Choroid plexus epithelial cell (primary cell): ENCODE results near the gene ADAMTS12.

Experiments
- DNase-seq: peaks from one replicate; pipeline ENCODE4 v3.0.0-alpha.2; 2010; ENCODE audit warnings: low read depth
- H3K4me3 ChIP-seq: 2 replicates; pipeline ENCODE4 v1.5.1; 2011; ENCODE audit warnings: low read depth, mild to moderate bottlenecking, control low read depth, low read length, moderate library complexity
- TF ChIP-seq, protein P1 (sequence below): conservative IDR thresholded peaks from 2 replicates; pipeline ENCODE4 v1.5.1; 2011; ENCODE audit warnings: low read depth, mild to moderate bottlenecking, control low read depth, inconsistent platforms, low read length, moderate library complexity

ADAMTS12 gene

DNA sequence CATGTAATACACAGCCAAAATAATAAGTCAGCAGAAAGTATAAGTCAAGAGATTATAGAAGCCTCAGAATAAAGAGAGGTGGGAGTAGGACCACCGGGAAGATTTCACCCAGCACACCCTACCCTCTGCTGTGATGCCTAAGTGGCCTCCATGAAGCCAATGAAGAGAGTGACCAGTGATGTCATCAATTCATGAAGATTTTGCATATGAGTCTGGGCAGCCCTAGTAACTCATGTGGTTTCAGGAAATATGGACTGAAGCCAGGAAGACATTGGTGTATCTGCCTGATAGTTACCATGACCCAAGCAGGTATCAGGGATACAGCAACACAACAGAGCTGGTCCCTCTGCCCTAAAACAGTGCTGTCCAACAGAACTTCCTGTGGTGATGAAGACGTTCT is 135.3 kb downstream of the ADAMTS12 start:
- DNase-seq, result no peak
- TF ChIP-seq, protein P1, sequence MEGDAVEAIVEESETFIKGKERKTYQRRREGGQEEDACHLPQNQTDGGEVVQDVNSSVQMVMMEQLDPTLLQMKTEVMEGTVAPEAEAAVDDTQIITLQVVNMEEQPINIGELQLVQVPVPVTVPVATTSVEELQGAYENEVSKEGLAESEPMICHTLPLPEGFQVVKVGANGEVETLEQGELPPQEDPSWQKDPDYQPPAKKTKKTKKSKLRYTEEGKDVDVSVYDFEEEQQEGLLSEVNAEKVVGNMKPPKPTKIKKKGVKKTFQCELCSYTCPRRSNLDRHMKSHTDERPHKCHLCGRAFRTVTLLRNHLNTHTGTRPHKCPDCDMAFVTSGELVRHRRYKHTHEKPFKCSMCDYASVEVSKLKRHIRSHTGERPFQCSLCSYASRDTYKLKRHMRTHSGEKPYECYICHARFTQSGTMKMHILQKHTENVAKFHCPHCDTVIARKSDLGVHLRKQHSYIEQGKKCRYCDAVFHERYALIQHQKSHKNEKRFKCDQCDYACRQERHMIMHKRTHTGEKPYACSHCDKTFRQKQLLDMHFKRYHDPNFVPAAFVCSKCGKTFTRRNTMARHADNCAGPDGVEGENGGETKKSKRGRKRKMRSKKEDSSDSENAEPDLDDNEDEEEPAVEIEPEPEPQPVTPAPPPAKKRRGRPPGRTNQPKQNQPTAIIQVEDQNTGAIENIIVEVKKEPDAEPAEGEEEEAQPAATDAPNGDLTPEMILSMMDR, result no peak
- no peak overlapping the region for H3K4me3 ChIP-seq

DNA sequence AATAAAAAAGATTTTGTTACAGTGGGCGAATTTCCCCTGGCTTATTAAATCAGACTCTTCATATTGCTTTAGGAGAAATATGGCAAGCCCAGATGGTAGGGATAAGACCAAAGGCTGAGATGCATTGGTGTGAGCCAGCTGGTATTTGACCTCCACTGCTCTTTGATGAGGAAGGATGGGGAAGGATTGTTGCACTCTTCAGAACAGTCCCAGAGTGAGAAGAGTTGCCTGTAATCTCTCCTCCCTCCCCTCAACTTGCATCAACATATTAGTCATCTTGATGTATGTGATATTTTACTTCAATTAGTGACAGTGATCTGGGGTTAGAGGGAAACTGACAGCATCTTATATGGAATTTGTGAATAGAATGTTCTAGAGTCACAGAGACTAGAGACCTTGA is 136.6 kb downstream of the ADAMTS12 start:
- TF ChIP-seq, protein P1, result no peak
- no peak overlapping the region for H3K4me3 ChIP-seq
- DNase-seq, result peak; percentile 87

DNA sequence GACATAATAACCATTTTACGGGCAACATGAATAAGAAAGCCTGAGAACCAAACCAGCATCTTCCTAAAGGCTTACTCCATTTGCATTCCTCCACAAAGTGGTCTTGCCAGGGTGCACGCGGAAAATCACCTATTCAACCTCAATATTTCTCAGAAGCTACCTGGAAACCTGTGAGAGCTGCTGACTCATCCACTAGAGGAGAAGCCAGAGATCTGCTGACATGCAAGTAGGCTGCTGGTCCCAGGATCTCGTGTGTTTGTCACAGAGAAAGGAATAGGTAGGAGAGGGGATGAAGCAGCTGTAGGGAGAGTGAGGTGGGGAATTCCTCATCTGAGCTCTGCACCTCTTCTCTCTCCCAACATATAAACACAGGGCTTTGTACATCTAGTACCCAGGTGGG is 138.1 kb downstream of the ADAMTS12 start:
- no peak for DNase-seq
- H3K4me3 ChIP-seq, result no peak overlapping the region
- TF ChIP-seq, protein P1, result no peak

DNA sequence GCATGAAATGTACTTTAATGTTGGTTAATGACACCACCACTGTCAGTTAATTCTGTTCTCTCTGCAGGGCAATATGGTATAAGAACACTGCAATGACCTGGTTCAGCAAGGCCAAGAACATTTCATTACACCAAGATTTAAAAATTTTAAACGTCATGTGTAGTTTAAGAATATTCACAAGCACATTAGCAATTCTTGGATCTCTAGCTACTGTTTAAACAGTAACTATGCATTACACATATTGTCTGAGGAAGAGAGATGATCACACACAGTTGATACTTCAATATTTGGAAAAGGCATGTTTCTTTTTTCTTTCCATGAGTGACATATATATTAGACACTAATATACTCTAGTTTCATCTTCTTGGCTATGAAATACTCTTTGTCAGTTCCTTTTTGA is 143.0 kb downstream of the ADAMTS12 start:
- DNase-seq, result no peak
- TF ChIP-seq, protein P1, result no peak
- no peak overlapping the region for H3K4me3 ChIP-seq

DNA sequence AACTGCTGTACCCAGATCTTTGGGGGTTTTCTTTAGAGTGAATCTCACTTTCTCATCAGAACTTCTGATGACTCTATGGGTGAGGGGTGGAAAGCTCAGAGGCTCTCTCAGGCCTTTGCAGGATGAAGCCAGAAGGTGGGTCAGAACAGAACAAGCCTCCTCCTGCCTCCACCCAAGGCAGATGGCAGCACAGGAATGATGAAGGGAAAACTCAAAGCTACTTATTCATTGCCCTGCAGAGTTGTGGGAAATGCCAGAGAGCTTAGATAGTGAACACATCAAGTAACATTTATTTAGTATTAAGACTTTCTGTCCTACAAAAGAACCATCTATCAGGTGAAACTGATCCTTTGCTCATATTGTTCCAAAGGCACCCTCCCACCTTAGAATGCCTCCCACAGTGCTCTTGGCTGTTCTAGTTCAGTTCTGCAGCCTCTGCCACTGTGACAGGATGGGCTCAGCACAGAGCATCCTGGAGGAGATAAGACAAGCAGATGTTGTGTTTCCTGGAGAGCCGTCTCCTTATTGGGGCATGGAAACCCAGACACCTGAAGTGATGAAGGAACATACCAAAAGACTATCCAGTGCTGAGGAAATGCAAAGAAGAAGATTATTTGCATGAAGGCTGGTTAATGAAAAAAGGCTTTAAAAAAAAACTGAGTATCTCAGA is 146.6 kb downstream of the ADAMTS12 start:
- DNase-seq, result no peak
- no peak overlapping the region for H3K4me3 ChIP-seq
- TF ChIP-seq, protein P1, result no peak

DNA sequence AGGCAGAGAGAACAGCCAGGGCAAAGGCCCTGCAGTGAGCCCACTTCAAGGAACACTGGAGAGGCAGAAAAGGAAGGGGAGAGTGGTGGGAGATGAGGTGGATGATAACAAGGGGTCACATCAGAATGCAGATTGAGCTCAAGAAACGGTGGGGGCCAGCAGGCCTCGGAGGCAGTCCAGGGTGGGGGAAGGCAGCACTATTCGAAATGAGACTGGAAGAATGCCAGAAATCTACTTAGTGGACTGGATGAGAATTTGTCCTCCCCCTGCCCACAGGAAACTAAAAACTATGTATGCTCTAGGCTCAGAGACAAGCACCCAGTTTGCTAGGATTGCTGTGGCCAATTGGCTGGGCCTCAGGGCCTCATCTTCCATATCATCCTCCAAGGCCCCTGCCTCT is 148.7 kb downstream of the ADAMTS12 start:
- peak; percentile 45 for DNase-seq
- TF ChIP-seq, protein P1, result no peak
- H3K4me3 ChIP-seq, result no peak overlapping the region

DNA sequence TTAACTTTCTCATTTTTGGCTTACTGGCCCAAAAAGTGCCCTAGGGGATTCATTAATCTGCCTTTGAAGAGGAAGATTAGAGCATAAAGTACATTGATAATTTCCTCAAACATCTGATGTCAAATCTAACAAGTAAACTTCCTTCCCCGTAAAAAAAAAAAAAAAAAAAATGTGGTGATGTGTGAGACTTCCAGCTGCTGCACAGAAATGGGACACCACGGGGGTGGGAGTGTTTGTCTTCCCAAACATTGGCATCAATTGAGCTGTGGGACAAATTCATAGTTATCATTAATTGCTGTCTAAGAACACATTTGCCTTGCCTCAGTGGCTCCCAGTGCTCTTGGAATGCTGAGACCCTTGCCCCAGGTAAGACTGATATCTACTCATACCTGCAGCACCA is 149.6 kb downstream of the ADAMTS12 start:
- H3K4me3 ChIP-seq, result no peak overlapping the region
- DNase-seq, result no peak
- TF ChIP-seq, protein P1, result no peak
